Esophagus muscularis mucosa (tissue), 4 donors: ENCODE results near the gene SLC22A4.

Experiments
- EP300 ChIP-seq: sonication (generic); formaldehyde crosslinking; IDR thresholded peaks from one replicate; pipeline ENCODE4 v1.6.1; 2017; ENCODE audit warnings: antibody characterized with exemption
- POLR2AphosphoS5 ChIP-seq, 2 donors: sonication (generic); formaldehyde crosslinking; IDR thresholded peaks; one replicate each; pipeline ENCODE4 v1.6.1; 2017; ENCODE audit warnings: antibody characterized with exemption in 2 of 2
- TF ChIP-seq, protein P1 (sequence below), 3 experiments: fragments of 200-600 bp in 2 of 3; fragments of 450-650 bp in 1 of 3; sonication (generic) in 2 of 3; IDR thresholded peaks; one replicate each; pipeline ENCODE4 v1.5.1; 2017 to 2019; ENCODE audit warnings: antibody characterized with exemption in 3 of 3, mild to moderate bottlenecking in 2 of 3, moderate library complexity in 1 of 3

DNA sequence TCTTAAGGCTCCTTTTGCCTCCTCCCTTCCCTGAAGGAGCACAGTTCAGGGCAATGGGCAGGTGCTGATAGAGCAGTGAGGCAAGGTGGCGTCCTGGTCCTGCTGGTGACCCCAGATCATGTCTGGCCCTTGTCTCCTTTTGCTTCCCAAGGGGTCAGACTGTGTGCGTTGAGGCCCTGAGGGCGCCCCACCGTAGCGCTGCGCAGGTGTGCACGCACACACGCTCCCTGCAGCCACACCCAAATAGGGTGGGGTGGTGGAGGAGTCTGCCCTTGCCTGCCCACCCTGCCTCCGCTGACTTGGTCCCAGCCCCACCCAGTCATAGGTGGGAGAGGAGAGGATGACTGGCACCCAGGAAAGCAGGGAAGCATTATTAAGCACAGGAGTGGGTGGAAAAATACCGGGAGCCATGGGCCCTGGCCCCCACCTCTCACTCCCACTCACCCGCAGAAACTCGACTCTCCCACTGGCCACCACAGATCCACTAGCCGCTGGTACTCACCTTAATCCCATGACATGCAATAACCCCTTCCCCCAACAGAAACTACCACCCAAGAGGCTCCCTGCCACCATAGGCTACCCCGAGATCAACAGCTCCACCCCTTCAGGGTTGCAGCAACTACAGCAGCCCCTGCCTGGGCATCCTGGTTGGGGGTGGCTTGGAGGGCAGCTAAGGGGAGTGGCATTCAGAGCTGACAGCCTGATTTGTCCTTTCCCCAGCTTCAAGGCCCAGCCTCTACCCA is 20.0 kb upstream of the SLC22A4 start:
- TF ChIP-seq EP300, result no peak
- TF ChIP-seq, protein P1, sequence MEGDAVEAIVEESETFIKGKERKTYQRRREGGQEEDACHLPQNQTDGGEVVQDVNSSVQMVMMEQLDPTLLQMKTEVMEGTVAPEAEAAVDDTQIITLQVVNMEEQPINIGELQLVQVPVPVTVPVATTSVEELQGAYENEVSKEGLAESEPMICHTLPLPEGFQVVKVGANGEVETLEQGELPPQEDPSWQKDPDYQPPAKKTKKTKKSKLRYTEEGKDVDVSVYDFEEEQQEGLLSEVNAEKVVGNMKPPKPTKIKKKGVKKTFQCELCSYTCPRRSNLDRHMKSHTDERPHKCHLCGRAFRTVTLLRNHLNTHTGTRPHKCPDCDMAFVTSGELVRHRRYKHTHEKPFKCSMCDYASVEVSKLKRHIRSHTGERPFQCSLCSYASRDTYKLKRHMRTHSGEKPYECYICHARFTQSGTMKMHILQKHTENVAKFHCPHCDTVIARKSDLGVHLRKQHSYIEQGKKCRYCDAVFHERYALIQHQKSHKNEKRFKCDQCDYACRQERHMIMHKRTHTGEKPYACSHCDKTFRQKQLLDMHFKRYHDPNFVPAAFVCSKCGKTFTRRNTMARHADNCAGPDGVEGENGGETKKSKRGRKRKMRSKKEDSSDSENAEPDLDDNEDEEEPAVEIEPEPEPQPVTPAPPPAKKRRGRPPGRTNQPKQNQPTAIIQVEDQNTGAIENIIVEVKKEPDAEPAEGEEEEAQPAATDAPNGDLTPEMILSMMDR (IDR thresholded peaks at IDR 0.05), result no peak
- no peak for TF ChIP-seq POLR2AphosphoS5 (IDR thresholded peaks at IDR 0.05)
